SK-N-MC (cell line): ENCODE measurements around the gene SEC24C.
"Not testable (repeated sequence)": the region's sequence is repeated elsewhere in the genome, so short reads cannot be mapped to it uniquely, and the experiment has no call there.

Source experiments
- EZH2 ChIP-seq: fragments of 200-600 bp; sonication (generic); IDR thresholded peaks from one replicate; pipeline ENCODE4 v1.6.1; 2017; ENCODE audit warnings: antibody characterized with exemption
- FOXP2 ChIP-seq: optimal IDR thresholded peaks from 2 replicates; pipeline ENCODE3; 2011; ENCODE audit warnings: mild to moderate bottlenecking, moderate library complexity; ENCODE audit not compliant: insufficient read depth; ENCODE audit errors: extremely low read length, control extremely low read depth
- POLR2AphosphoS5 ChIP-seq: IDR thresholded peaks from 2 replicates; pipeline ENCODE4 v1.6.1; 2012; ENCODE audit warnings: mild to moderate bottlenecking, low read depth, low read length, borderline replicate concordance

- not testable (repeated sequence) for TF ChIP-seq POLR2AphosphoS5, EZH2, FOXP2
Measured at GRCh38 chr10:73697675-73698159, 46.5 kb upstream of the SEC24C start, which contains the start of gene AGAP5.
